Kidney (tissue), 14 donors: Measurements from ENCODE around the gene CNIH2. TPM values are rescaled to one million over a fixed set of nuclear protein-coding genes. Genes with fewer than 3 reads are reported as not detected.
A peak's percentile ranks its signal among the peaks of the same experiment; 100 is the strongest.

Experiments
- DNase-seq, 5 donors: peaks; one replicate each; pipeline ENCODE4 v3.0.0-alpha.2; 2013 to 2020
- FAIRE-seq: peaks from 2 replicates; lab custom pipeline; 2012; peaks lifted over from hg19 to GRCh38; lab: Jason Lieb, UNC
- H3K27ac ChIP-seq, 2 donors: one replicate each; pipeline ENCODE4 v1.7.0; 2013; ENCODE audit warnings: low read depth in 2 of 2, low read length in 2 of 2, inconsistent platforms in 1 of 2
- H3K27me3 ChIP-seq: one replicate; pipeline ENCODE4 v1.7.1; 2013; ENCODE audit warnings: low read length, inconsistent platforms; ENCODE audit not compliant: control insufficient read depth, insufficient read depth
- H3K36me3 ChIP-seq, 3 donors: one replicate each; pipeline versions ENCODE4 v1.7.0 to v1.7.1; 2013; ENCODE audit warnings: low read length in 3 of 3, control low read depth in 1 of 3, inconsistent platforms in 1 of 3; ENCODE audit not compliant: insufficient read depth in 3 of 3, control insufficient read depth in 2 of 3
- H3K4me1 ChIP-seq, 3 donors: one replicate each; pipeline versions ENCODE4 v1.7.0 to v1.7.1; 2013; ENCODE audit warnings: low read length in 3 of 3, inconsistent platforms in 1 of 3, low read depth in 1 of 3; ENCODE audit not compliant: control insufficient read depth in 2 of 3, insufficient read depth in 2 of 3
- H3K4me3 ChIP-seq, 3 donors: one replicate each; pipeline versions ENCODE4 v1.7.0 to v1.8.1; 2013; ENCODE audit warnings: low read length in 3 of 3, control low read depth in 1 of 3, inconsistent platforms in 1 of 3
- H3K9ac ChIP-seq, 3 donors: one replicate each; pipeline versions ENCODE4 v1.7.0 to v1.7.1; 2013; ENCODE audit warnings: low read length in 3 of 3, control low read depth in 1 of 3, inconsistent platforms in 1 of 3
- H3K9me3 ChIP-seq, 3 donors: one replicate each; pipeline versions ENCODE4 v1.7.0 to v1.7.1; 2013; ENCODE audit warnings: low read length in 3 of 3, control low read depth in 1 of 3, inconsistent platforms in 1 of 3; ENCODE audit not compliant: control insufficient read depth in 2 of 3, insufficient read depth in 1 of 3
- CTCF ChIP-seq: IDR thresholded peaks from 3 replicates; pipeline ENCODE4 v1.5.1; 2012; ENCODE audit warnings: mild to moderate bottlenecking, moderate library complexity, borderline replicate concordance; ENCODE audit not compliant: insufficient read depth; ENCODE audit errors: extremely low read depth
- intact Hi-C: fragments of 100-400 bp; cut with DNase I; formaldehyde crosslinking; loops from one replicate; pipeline ENCODE4 v1.11.1; 2022
- polyA plus RNA-seq: library from polyadenylated mRNA; stranded (reverse); fragments of 350-450 nt; fragmentation: Illumina TruSeq; extraction: RNeasy Lipid Tissue Mini Kit (QIAGEN cat#74804); gene quantifications from one replicate; pipeline ENCODE4 v1.2.3, GENCODE V29; 2014; ENCODE audit warnings: low read depth, low replicate concordance; ENCODE audit not compliant: insufficient read depth
- total RNA-seq: library from RNA; stranded (reverse); fragmentation: NEBNext Ultra II Directional; extraction: Animal tissue kit (Norgen Biotek cat#: 25700); gene quantifications from one replicate; pipeline ENCODE4 v1.2.1, GENCODE V29; 2021
- donor health status: control.
- donor health status: control.
- donor health status: control.
- donor health status: control.
- donor health status: control.
- donor health status: DM: yes; HTN: yes; CAD: no.
- donor health status: Normal renal cell carcinoma (clear cell type).

CNIH2 gene
- total and polyA plus RNA-seq, 2 donors from 2014 or later: 0.63 TPM; not detected in 1

- H3K27ac ChIP-seq: no peak overlapping the region
- peaks cover 15 to 31% (median 24%) of the 10 kb centered on the region in 3 donors for H3K36me3 ChIP-seq
- TF ChIP-seq CTCF: no peak
- DNase-seq (no peak), FAIRE-seq (no peak)
- H3K4me1 ChIP-seq: peaks cover 0 to 8% (median 6%) of the 10 kb centered on the region in 3 donors
- no peak overlapping the region for H3K4me3 ChIP-seq
- intact Hi-C loops: loop anchor here (10.0 kb wide), 1 partner anchor 48 kb away; no protein-coding TSS in a partner anchor
- no peak overlapping the region for H3K9ac ChIP-seq
- no peaks in the 10 kb centered on the region for H3K9me3 ChIP-seq
- no peaks in the 10 kb centered on the region for H3K27me3 ChIP-seq
Measured at GRCh38 chr11:66272596-66272995, 5.4 kb upstream of the CNIH2 start.

GRCh38 chr11:66274219-66274618 lies 3.8 kb upstream of the CNIH2 start:
- Histone ChIP-seq H3K4me1 (peaks cover 0 to 9% (median 6%) of the 10 kb centered on the region in 3 donors), H3K36me3 (peaks cover 15 to 31% (median 24%) of the 10 kb centered on the region in 3 donors), H3K27me3 (no peaks in the 10 kb centered on the region), H3K4me3 (no peak overlapping the region), H3K9me3 (no peaks in the 10 kb centered on the region), H3K27ac (no peak overlapping the region), H3K9ac (no peak overlapping the region)
- FAIRE-seq (no peak), DNase-seq (no peak)
- TF ChIP-seq CTCF: no peak
- intact Hi-C loops: loop anchor here (10.0 kb wide), 1 partner anchor 49 kb away; no protein-coding TSS in a partner anchor

GRCh38 chr11:66275396-66275795 lies 2.6 kb upstream of the CNIH2 start:
- DNase-seq (peak in 1 of 5 donors; percentile 64), FAIRE-seq (no peak)
- no peak overlapping the region for H3K4me3 ChIP-seq
- H3K4me1 ChIP-seq: peaks cover 0 to 2% (median 0%) of the 10 kb centered on the region in 3 donors
- intact Hi-C loops: loop anchor here (10.0 kb wide), 1 partner anchor 51 kb away; no protein-coding TSS in a partner anchor
- no peak for TF ChIP-seq CTCF
- no peaks in the 10 kb centered on the region for H3K9me3 ChIP-seq
- peaks cover 15 to 31% (median 24%) of the 10 kb centered on the region in 3 donors for H3K36me3 ChIP-seq
- H3K27ac ChIP-seq: no peak overlapping the region
- H3K27me3 ChIP-seq: no peaks in the 10 kb centered on the region
- H3K9ac ChIP-seq: no peak overlapping the region
